Measurements from ENCODE around the gene ITGAX. TPM values are rescaled to one million over a fixed set of nuclear protein-coding genes. Genes with fewer than 3 reads are reported as not detected.

The ITGAX gene
- total and polyA plus RNA-seq, 12 donors, result 1.4 to 84.9 (median 3.6) TPM

DNA sequence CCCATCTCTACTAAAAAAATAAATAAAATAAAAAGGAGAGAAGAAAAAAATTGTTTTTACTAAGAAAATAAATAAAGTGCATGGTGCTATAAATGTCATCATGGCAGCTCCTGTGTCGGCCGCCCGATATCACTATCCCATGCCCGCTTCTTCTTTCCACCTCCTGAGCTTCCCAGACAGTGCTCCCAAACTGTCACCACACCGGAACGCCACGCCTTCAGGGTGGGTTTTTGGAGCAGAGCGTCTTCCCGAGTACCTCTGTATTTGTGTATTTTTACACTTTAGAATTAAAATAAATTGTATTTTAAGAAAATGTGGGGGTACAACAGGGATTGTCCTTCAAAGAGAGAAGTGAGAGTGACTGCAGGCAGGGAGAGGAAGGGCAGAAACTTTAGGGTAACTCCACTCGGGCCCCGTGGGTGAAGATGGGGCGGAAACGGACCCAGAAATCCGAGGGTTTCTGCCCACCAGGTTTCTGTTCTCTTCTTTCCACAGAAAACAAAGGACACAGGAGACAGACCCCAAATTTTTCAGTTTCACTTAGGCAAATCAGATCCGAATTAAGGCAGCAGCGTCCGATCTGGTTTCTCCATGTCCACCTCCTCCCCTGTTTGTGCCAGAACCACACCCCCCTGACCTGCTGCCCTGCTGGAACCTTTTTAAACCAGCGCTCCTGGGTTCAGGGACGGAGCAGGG is 3.6 kb upstream of the ITGAX start:
- H3K27ac ChIP-seq, result peak overlapping the region in 2 of 5 donors; percentile 60 to 86
- intact Hi-C loops (cut with DNase I), result no loop called here
- no peak for TF ChIP-seq POLR2A (IDR thresholded peaks at IDR 0.05)
- TF ChIP-seq CTCF (IDR thresholded peaks at IDR 0.05), result no peak
- WGBS, 4 donors, result 55 to 67% (median 57%) methylated on average over 14 to 19 of the region's 19 CpGs
- no peak for DNase-seq
- no peaks in the 10 kb centered on the region for H3K36me3 ChIP-seq (replicated peaks in 1 of 2)
- no peak overlapping the region for H3K4me3 ChIP-seq
- H3K27me3 ChIP-seq, result no peaks in the 10 kb centered on the region
- no peaks in the 10 kb centered on the region for H3K4me1 ChIP-seq (replicated peaks in 1 of 2)
- H3K9me3 ChIP-seq (replicated peaks in 1 of 3), result no peaks in the 10 kb centered on the region

- no peaks in the 10 kb centered on the region for H3K27me3 ChIP-seq
- H3K4me1 ChIP-seq (replicated peaks in 1 of 2), result no peaks in the 10 kb centered on the region
- no peaks in the 10 kb centered on the region for H3K9me3 ChIP-seq (replicated peaks in 1 of 3)
- TF ChIP-seq CTCF (IDR thresholded peaks at IDR 0.05), result no peak
- no peak for TF ChIP-seq POLR2A (IDR thresholded peaks at IDR 0.05)
- no peaks in the 10 kb centered on the region for H3K36me3 ChIP-seq (replicated peaks in 1 of 2)
- WGBS, 4 donors, result 35 to 40% (median 37%) methylated on average over 5 to 6 of the region's 6 CpGs
- peak overlapping the region in 2 of 5 donors; percentile 60 to 86 for H3K27ac ChIP-seq
- peak in 3 of 7 donors; percentile 37 to 56 (median 42) for DNase-seq
- intact Hi-C loops (cut with DNase I), result no loop called here
- no peak overlapping the region for H3K4me3 ChIP-seq
Measured at GRCh38 chr16:31351942-31352325, 3.0 kb upstream of the ITGAX start.

DNA sequence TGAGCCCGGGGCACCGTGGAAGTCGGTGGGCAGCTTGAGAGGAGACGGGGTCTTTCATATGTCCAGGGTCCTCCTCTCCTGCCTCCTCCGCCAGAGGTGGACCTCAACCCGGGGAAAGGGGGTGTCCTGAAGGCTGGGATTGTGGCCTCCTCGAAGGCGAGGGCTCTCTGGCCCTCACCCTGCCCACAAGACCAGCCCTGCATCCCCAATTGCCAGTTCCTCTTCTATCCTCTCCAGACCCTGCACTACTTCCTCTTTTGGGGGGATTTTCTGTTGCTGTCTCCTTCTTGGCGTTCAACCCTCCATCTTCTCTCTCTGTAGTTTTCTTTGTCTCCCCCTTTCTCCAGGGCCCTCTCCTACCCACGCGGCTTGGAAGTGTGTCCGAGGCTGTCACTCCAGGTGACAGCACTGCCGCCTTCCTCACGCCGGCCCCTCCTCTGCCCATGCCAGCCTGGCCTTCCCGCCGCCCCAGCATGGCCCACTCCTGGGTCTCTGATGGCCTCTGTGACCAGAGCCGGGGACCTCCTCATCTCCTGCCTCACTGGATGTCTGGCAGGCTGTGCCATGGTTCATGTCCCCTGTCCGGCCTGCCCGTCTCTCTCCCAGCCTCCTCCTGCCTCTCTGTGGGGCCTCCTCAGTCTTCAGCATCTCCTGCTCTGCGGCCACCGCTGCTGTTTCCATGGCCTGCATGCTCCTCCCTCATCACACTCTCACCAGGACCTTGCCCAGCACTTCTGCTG is 2.4 kb upstream of the ITGAX start:
- WGBS, 4 donors, result 75 to 82% (median 75%) methylated on average over 21 to 22 of the region's 22 CpGs
- no peaks in the 10 kb centered on the region for H3K4me1 ChIP-seq (replicated peaks in 1 of 2)
- no peak for TF ChIP-seq CTCF (IDR thresholded peaks at IDR 0.05)

DNA sequence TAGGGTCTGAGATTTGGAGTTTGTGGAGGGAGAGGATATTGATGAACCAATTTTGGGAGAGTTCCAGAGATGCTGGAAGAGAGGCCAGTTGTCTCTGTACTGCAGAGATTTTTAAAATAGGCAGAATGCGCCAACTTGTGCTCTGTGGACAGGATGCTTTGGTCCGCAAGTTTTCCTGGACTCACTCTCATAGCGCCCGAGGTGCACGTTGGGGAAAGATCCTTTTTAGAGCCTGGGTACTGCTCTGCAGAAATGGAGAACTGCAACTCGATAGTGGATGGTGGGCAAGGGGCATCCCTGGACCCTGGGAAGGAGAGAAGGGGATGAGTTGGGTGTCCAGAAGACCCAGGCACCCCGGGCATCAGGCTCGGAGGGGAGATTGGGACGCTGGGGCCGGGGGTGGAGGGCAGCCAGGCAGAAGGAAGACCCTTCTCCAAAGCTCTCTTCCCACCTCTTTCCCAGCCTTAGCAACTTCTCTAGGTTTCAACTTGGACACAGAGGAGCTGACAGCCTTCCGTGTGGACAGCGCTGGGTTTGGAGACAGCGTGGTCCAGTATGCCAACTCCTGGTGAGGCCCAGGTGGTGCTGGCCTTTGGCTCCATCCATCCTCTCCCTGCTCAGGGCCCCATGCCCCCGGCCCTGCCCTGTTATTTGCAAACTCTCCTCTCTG is 590 bp downstream of the ITGAX start:
- no peak overlapping the region for H3K4me3 ChIP-seq
- no peaks in the 10 kb centered on the region for H3K27me3 ChIP-seq
- no peaks in the 10 kb centered on the region for H3K36me3 ChIP-seq (replicated peaks in 1 of 2)
- intact Hi-C loops (cut with DNase I), result no loop called here
- no peaks in the 10 kb centered on the region for H3K9me3 ChIP-seq (replicated peaks in 1 of 3)
- DNase-seq, result no peak
- H3K4me1 ChIP-seq (replicated peaks in 1 of 2), result no peaks in the 10 kb centered on the region
- no peak overlapping the region for H3K27ac ChIP-seq
- 71 to 78% (median 76%) methylated on average over 10 to 14 of the region's 14 CpGs for WGBS, 4 donors
- TF ChIP-seq CTCF (IDR thresholded peaks at IDR 0.05) (no peak), POLR2A (IDR thresholded peaks at IDR 0.05) (no peak)

More for the DNA sequence above, 2.4 kb upstream of the ITGAX start:
- Histone ChIP-seq H3K36me3 (replicated peaks in 1 of 2) (no peaks in the 10 kb centered on the region), H3K27me3 (no peaks in the 10 kb centered on the region), H3K9me3 (replicated peaks in 1 of 3) (no peaks in the 10 kb centered on the region), H3K27ac (peak overlapping the region in 2 of 5 donors; percentile 60 to 86), H3K4me3 (no peak overlapping the region)
- DNase-seq, result peak in 2 of 7 donors; percentile 34 to 36
- intact Hi-C loops (cut with DNase I), result no loop called here
